ENCODE results near the gene CTXN1.
"Not testable (repeated sequence)": the region's sequence is repeated elsewhere in the genome, so short reads cannot be mapped to it uniquely, and the experiment has no call there.

CTXN1 gene

DNA sequence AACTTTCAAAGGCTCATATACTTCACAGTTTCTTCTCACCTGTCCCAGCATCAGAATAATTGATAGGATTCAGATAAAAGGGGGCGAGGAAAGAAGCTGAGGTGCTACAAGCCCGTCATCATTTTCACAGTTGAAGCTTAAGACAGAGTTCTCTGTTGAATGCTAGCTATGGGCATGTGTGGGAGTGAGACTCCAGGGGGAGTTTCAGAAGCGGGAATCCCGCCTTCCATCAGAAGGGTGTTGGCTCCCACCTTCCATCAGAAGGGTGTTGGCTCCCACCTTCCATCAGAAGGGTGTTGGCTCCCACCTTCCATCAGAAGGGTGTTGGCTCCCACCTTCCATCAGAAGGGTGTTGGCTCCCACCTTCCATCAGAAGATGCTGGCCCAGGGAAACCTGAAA lies 35.1 kb upstream of the CTXN1 start:
- not testable (repeated sequence) for H3K4me3 Mint-ChIP-seq, H3K9me3 Mint-ChIP-seq, H3K27ac Mint-ChIP-seq, H3K4me1 Mint-ChIP-seq, H3K36me3 Mint-ChIP-seq, H3K27me3 Mint-ChIP-seq

DNA sequence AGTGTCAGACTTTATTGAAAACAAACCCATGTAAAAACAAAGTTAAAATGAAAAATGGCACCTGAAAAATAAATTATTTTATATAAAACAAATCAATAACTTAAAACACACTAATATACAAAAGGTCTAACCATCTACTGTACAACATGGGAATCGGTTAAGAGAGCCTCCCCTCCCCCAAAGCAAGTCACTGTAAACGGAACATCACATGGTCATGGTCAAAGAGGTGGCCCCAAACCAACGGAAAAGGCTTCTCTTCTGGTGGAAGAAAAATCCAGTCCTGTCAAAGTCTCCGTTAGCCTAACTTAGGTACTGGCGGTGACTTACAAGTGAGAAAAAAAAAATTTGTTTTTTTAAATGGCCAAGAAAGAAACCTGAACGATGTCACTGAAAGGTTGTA lies 33.3 kb upstream of the CTXN1 start:
- Mint-ChIP-seq H3K27ac (peak overlapping the region; percentile 23), H3K4me3 (no peak overlapping the region), H3K36me3 (peaks cover 4% of the 10 kb centered on the region), H3K9me3 (no peaks in the 10 kb centered on the region), H3K27me3 (no peaks in the 10 kb centered on the region), H3K4me1 (no peaks in the 10 kb centered on the region)

DNA sequence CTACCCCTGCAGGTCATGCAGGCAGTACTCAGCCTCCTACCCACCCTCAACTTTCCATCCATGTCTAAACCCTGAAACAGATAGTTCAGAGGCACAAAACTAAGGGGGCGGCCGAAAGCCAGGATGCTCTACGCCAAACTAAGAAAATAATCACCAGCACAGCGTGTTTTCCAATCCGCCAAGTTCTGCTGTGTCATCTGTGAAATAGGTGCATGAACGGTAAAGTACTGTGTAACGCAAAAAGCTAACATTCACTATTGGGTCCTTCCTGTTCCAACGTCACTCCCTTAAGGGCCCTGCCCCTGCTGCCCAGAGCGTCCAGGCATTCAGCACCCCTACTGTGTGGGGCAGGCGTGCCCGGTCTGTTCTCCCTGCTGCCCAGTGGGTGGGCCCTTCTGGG lies 29.8 kb upstream of the CTXN1 start:
- H3K4me1 Mint-ChIP-seq = no peaks in the 10 kb centered on the region
- no peak overlapping the region for H3K27ac Mint-ChIP-seq
- H3K4me3 Mint-ChIP-seq = no peak overlapping the region
- H3K36me3 Mint-ChIP-seq = peaks cover 2% of the 10 kb centered on the region
- no peaks in the 10 kb centered on the region for H3K9me3 Mint-ChIP-seq
- no peaks in the 10 kb centered on the region for H3K27me3 Mint-ChIP-seq

DNA sequence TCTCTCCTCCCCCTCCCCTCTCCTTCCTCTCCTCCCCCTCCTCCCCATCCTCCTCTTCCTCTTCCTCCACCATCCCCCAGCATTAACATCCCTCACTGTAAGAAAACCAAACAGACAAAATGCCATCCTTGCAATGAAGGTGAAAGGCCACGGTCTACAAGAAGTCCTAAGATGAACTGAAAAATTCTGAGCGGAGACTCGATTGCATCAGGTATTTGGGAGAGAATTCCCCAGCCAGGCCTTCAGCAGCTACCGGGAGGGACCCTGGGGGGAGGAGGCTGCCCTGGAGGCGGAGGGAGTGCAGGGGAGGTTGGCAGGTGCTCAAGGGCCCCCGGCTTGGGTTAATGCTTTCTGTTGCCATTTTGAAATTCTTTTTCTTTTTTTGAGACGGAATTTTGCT lies 27.6 kb upstream of the CTXN1 start:
- H3K36me3 Mint-ChIP-seq = peaks cover 2% of the 10 kb centered on the region
- no peaks in the 10 kb centered on the region for H3K27me3 Mint-ChIP-seq
- no peak overlapping the region for H3K27ac Mint-ChIP-seq
- no peaks in the 10 kb centered on the region for H3K4me1 Mint-ChIP-seq
- H3K4me3 Mint-ChIP-seq = no peak overlapping the region
- H3K9me3 Mint-ChIP-seq = no peaks in the 10 kb centered on the region

GRCh38 chr19:7953060-7953459 lies 27.1 kb upstream of the CTXN1 start:
- H3K36me3 Mint-ChIP-seq = peaks cover 2% of the 10 kb centered on the region
- no peak overlapping the region for H3K4me3 Mint-ChIP-seq
- no peaks in the 10 kb centered on the region for H3K9me3 Mint-ChIP-seq
- no peak overlapping the region for H3K27ac Mint-ChIP-seq
- H3K4me1 Mint-ChIP-seq = no peaks in the 10 kb centered on the region
- no peaks in the 10 kb centered on the region for H3K27me3 Mint-ChIP-seq

GRCh38 chr19:7947939-7948338 lies 22.0 kb upstream of the CTXN1 start:
- H3K4me1 Mint-ChIP-seq = peaks cover 15% of the 10 kb centered on the region

DNA sequence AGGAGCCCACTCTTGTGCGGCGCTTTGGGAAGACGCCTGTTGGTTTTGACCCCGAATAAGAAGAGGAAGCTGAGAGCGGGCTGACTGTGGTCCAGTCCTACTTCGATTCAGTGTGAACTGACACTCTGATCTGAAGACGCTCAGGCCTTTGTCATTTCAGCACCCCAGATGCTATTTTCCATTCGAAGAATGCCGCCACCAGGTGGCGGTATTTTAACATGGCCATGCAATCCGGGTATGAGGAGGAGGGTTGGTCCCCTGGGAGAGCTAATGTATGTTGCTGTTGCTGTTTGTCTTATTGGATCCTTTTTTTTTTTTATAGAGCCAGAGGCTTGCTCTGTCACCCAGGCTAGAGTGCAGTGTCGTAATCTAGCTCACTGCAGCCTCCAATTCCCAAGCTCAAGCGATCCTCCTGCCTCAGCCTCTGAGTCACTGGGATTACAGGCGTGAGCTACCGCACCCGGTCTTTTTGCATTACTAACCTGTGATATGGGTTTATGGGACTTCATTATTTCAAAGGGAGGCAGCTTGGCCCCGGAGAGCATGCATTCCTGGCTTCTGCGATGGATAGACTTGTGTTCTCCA lies 18.3 kb upstream of the CTXN1 start:
- H3K9me3 Mint-ChIP-seq = no peaks in the 10 kb centered on the region
- peaks cover 8% of the 10 kb centered on the region for H3K36me3 Mint-ChIP-seq
- peak overlapping the region; percentile 98 for H3K27ac Mint-ChIP-seq
- peaks cover 31% of the 10 kb centered on the region for H3K4me1 Mint-ChIP-seq
- H3K27me3 Mint-ChIP-seq = no peaks in the 10 kb centered on the region
- H3K4me3 Mint-ChIP-seq = peak overlapping the region; percentile 99

More at GRCh38 chr19:7947939-7948338, 22.0 kb upstream of the CTXN1 start:
- Mint-ChIP-seq H3K36me3 (peaks cover 2% of the 10 kb centered on the region), H3K27me3 (no peaks in the 10 kb centered on the region), H3K27ac (no peak overlapping the region), H3K4me3 (no peak overlapping the region), H3K9me3 (no peaks in the 10 kb centered on the region)

DNA sequence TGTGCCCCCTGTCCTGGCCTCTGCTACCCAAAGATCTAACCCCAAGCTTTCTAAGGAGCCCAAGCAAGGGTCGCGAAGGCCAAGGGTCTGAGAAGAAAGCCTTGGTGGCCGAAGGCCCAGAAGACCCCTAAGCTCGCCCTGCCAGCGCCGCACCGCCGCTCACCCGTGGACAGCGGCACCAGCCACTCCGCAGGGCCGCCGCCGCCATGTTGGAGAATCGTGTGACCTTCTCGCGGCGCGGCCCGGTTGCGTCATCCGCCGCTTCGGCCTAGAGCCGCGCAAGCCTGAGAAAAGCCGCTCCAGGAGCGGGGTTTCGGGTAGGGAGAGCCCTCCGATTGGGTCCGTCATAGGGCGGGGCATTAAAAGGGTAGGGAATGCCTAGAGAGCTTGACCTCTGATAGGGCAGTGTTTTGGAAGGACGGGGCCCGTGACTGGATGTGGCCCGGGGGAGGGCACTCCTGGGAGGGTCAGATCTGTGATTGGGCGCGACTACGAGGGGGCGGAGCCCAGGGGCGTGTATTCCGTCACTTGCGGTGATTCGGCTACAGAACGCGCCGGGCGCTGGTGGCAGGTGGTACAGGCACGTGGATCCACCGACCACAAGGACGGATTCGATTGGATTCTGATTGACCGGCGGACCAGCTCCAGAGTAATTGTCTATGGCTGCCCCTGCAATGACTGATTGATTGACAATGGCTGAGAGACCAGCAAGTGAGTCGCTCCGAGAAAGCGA lies 17.7 kb upstream of the CTXN1 start, which contains the start of gene TIMM44:
Gene TIMM44, minus strand, starts transcription at position 223 of the 733 bp plus-strand sequence. Its CDS starts 15 bp downstream, at position 208.
- Mint-ChIP-seq H3K9me3 (no peaks in the 10 kb centered on the region), H3K27me3 (no peaks in the 10 kb centered on the region), H3K4me1 (peaks cover 35% of the 10 kb centered on the region)

GRCh38 chr19:7942981-7943443 lies 17.1 kb upstream of the CTXN1 start:
- Mint-ChIP-seq H3K4me1 (peaks cover 36% of the 10 kb centered on the region), H3K36me3 (peaks cover 11% of the 10 kb centered on the region), H3K27ac (peak overlapping the region; percentile 98), H3K27me3 (no peaks in the 10 kb centered on the region), H3K9me3 (no peaks in the 10 kb centered on the region), H3K4me3 (peak overlapping the region; percentile 99)

More for the DNA sequence above, 17.7 kb upstream of the CTXN1 start, which contains the start of gene TIMM44:
- H3K4me3 Mint-ChIP-seq = peak within 1 kb of the TSS; percentile 99
- peak within 1 kb of the TSS; percentile 98 for H3K27ac Mint-ChIP-seq
- H3K36me3 Mint-ChIP-seq = peaks cover 11% of the 10 kb centered on the region

GRCh38 chr19:7941895-7942596 lies 16.1 kb upstream of the CTXN1 start:
- no peaks in the 10 kb centered on the region for H3K27me3 Mint-ChIP-seq
- no peaks in the 10 kb centered on the region for H3K9me3 Mint-ChIP-seq
- peaks cover 36% of the 10 kb centered on the region for H3K4me1 Mint-ChIP-seq
- H3K36me3 Mint-ChIP-seq = peaks cover 11% of the 10 kb centered on the region
- H3K27ac Mint-ChIP-seq = peak overlapping the region; percentile 35
- peak overlapping the region; percentile 99 for H3K4me3 Mint-ChIP-seq

GRCh38 chr19:7940841-7941240 lies 14.9 kb upstream of the CTXN1 start:
- H3K27ac Mint-ChIP-seq = no peak overlapping the region
- no peaks in the 10 kb centered on the region for H3K9me3 Mint-ChIP-seq
- H3K4me3 Mint-ChIP-seq = peak overlapping the region; percentile 99
- peaks cover 9% of the 10 kb centered on the region for H3K36me3 Mint-ChIP-seq
- H3K4me1 Mint-ChIP-seq = peaks cover 36% of the 10 kb centered on the region
- H3K27me3 Mint-ChIP-seq = no peaks in the 10 kb centered on the region

DNA sequence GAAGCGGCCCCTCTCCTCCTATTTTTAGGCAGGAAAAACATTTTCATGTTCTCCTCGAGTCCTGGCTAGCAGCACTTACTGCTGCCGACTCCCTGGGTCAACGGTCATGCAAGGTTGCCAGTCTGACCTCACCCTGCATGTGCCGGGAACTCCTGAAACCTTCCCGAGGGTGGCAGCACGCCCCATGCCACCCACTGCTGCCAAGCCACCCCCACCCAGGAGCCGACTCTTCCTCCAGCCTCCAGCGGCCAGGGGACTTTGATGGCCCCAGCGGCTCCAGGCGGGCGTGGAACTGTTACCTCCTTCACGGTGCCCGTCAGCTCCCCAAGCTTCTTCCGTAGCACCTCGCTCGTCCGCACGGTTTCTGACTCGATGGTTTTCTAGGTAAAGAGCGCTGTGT lies 8.8 kb upstream of the CTXN1 start:
- H3K27me3 Mint-ChIP-seq = no peaks in the 10 kb centered on the region
- no peak overlapping the region for H3K27ac Mint-ChIP-seq
- H3K4me3 Mint-ChIP-seq = no peak overlapping the region
- peaks cover 5% of the 10 kb centered on the region for H3K4me1 Mint-ChIP-seq
- peaks cover 4% of the 10 kb centered on the region for H3K36me3 Mint-ChIP-seq
- H3K9me3 Mint-ChIP-seq = no peaks in the 10 kb centered on the region

- Mint-ChIP-seq H3K27me3 (no peaks in the 10 kb centered on the region), H3K27ac (no peak overlapping the region), H3K36me3 (peaks cover 4% of the 10 kb centered on the region), H3K4me1 (peaks cover 7% of the 10 kb centered on the region), H3K9me3 (no peaks in the 10 kb centered on the region), H3K4me3 (no peak overlapping the region)
Observed at GRCh38 chr19:7933828-7934725, 8.1 kb upstream of the CTXN1 start.

DNA sequence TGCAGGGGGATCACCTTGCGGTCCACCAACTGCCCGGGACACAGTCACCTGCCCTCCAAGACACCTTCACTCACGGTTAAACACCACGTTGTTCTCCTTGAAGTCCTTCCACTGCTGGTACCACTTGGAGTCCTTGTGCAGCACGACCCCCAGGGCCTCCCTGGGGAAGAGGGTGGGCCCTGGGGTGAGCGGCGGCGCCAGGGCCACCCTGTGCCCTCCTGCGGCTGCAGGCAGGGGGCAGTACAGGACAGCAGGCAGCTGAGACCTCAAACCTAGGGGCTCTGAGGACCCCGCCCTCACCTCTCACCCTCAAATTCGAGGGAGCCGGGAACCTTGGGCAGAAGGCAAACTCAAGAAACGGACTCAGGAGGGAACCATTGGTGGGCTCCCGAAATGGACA lies 7.5 kb upstream of the CTXN1 start:
- H3K4me3 Mint-ChIP-seq = no peak overlapping the region
- H3K27me3 Mint-ChIP-seq = no peaks in the 10 kb centered on the region
- peaks cover 8% of the 10 kb centered on the region for H3K4me1 Mint-ChIP-seq
- no peaks in the 10 kb centered on the region for H3K9me3 Mint-ChIP-seq
- H3K36me3 Mint-ChIP-seq = peaks cover 1% of the 10 kb centered on the region
- no peak overlapping the region for H3K27ac Mint-ChIP-seq

GRCh38 chr19:7932930-7933300 lies 7.0 kb upstream of the CTXN1 start:
- H3K27me3 Mint-ChIP-seq = no peaks in the 10 kb centered on the region

More at GRCh38 chr19:7932930-7933300, 7.0 kb upstream of the CTXN1 start:
- peaks cover 10% of the 10 kb centered on the region for H3K4me1 Mint-ChIP-seq
- no peak overlapping the region for H3K27ac Mint-ChIP-seq
- H3K9me3 Mint-ChIP-seq = no peaks in the 10 kb centered on the region
- no peak overlapping the region for H3K4me3 Mint-ChIP-seq
- H3K36me3 Mint-ChIP-seq = peaks cover 1% of the 10 kb centered on the region

Data from activated naive CD4-positive, alpha-beta T cell treated with anti-CD3 and anti-CD28 coated beads, Interleukin-2, amount 50 U/mL, for 24 hours (primary cell).